Fibroblast of villous mesenchyme (primary cell): Measurements from ENCODE around the gene CLEC16A. TPM values are rescaled to one million over a fixed set of nuclear protein-coding genes. Genes with fewer than 3 reads are reported as not detected.

Experiments
- DNase-seq: peaks from one replicate; pipeline ENCODE4 v3.0.0-alpha.2; 2010; ENCODE audit warnings: low read depth
- H3K4me3 ChIP-seq: 2 replicates; pipeline ENCODE4 v1.5.1; 2011; ENCODE audit warnings: low read depth, mild to moderate bottlenecking, low read length
- total RNA-seq: library from RNA; depleted of rRNA; stranded (reverse); fragments of >200 nt; gene quantifications from 2 replicates; pipeline ENCODE4 v1.2.3, GENCODE V29; 2012
- TF ChIP-seq, protein P1 (sequence below): IDR thresholded peaks from 2 replicates; pipeline ENCODE4 v1.5.1; 2012; ENCODE audit warnings: low read depth, mild to moderate bottlenecking, low read length; ENCODE audit not compliant: insufficient read depth

The CLEC16A gene
- total RNA-seq, 1 donor, result 32.4 TPM

GRCh38 chr16:11020792-11021551 is 76.6 kb downstream of the CLEC16A start:
- no peak overlapping the region for H3K4me3 ChIP-seq
- DNase-seq, result no peak
- TF ChIP-seq, protein P1, sequence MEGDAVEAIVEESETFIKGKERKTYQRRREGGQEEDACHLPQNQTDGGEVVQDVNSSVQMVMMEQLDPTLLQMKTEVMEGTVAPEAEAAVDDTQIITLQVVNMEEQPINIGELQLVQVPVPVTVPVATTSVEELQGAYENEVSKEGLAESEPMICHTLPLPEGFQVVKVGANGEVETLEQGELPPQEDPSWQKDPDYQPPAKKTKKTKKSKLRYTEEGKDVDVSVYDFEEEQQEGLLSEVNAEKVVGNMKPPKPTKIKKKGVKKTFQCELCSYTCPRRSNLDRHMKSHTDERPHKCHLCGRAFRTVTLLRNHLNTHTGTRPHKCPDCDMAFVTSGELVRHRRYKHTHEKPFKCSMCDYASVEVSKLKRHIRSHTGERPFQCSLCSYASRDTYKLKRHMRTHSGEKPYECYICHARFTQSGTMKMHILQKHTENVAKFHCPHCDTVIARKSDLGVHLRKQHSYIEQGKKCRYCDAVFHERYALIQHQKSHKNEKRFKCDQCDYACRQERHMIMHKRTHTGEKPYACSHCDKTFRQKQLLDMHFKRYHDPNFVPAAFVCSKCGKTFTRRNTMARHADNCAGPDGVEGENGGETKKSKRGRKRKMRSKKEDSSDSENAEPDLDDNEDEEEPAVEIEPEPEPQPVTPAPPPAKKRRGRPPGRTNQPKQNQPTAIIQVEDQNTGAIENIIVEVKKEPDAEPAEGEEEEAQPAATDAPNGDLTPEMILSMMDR, result no peak

GRCh38 chr16:11022002-11022401 is 77.6 kb downstream of the CLEC16A start:
- TF ChIP-seq, protein P1, result no peak
- no peak for DNase-seq
- H3K4me3 ChIP-seq, result no peak overlapping the region

DNA sequence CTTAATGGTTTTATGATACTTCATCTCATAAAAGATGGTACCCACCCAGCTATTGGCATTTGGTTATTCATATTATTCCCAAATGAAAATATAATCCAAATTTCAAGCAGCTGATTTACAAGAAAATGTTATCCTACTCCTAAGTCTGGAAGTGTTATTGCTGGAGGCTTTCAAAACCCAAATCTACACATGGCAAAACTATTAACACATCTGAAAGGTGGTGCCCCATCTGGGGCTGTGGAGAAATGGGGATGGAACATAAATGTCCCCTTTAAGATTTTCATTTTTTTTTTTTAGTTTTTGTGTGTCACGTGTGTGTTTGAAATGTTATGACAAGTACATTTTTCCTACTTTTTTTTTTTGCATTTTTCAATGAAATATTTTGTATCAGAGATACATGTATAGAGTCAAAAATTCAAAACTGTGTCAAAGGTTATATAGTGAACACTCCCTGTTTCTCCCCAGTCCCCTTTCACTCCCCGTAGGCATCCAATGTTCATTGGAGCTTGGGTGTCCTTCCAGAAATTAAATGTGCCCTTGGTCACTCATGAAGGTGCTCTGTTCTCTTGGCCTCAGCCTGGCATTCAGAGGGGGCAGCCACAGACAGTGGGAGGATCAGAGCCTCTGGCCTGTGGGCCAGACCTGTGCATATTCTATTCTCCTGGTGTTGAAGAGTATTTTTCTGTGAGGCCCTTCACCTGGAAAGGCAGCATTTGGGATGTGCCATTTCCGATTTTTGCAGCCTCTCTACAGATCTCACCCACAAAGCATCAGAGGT is 79.1 kb downstream of the CLEC16A start:
- TF ChIP-seq, protein P1, result no peak
- no peak overlapping the region for H3K4me3 ChIP-seq

DNA sequence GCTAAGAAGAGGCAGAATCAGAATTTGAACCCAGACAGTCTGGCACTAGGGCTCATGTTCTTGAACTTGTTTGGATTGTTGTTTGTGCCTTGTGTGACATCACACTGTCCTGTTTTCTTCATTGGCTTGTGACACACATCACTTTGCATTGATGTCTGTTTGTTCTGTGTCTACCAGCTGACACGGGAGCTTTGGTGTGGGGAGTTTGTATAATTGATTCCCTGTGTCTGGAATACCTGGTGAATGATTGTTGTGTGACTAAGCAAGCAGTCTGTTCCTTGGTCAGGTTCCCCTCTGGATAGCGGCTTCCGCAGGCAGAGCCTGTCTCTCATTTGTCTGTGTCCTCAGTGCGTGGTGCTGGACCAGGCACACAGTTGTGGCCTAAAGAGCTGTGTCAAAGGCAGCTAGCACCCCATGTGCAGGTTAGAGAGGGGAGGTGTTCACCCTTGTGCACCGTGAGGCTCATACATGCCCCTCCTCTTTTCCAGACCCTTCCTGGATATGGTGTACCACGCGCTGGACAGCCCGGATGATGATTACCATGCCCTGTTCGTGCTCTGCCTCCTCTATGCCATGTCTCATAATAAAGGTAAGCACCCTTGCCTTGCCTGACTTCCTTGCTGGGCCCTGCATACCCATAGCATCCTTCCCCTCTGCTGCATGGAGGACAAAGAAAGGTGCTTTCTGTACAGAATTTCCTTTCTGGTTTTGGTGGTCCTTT is 80.1 kb downstream of the CLEC16A start:
- H3K4me3 ChIP-seq, result no peak overlapping the region
- DNase-seq, result no peak

More for the DNA sequence above, 79.1 kb downstream of the CLEC16A start:
- DNase-seq, result no peak

DNA sequence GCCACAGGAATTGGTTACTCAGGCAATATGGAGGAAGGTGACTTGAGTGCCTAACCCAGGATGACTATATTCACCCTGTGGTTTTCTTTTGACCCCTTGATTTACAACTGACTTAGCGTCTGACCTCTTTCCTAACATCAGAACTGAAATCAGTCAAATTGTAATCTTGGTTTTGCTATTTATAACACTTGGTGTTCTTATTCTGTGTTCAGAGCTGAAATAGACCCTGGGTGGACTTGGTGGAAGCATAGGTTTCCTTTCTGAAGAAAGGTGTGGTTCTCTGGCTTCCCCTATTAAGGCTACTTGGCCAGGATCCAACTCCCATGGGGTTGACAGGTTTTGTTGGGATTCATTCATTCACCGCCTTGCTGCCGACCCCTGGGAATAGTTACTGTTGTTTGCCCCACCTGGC is 80.8 kb downstream of the CLEC16A start:
- DNase-seq, result peak; percentile 67
- H3K4me3 ChIP-seq, result no peak overlapping the region
- TF ChIP-seq, protein P1, result no peak

More for the DNA sequence above, 80.1 kb downstream of the CLEC16A start:
- TF ChIP-seq, protein P1, result no peak

DNA sequence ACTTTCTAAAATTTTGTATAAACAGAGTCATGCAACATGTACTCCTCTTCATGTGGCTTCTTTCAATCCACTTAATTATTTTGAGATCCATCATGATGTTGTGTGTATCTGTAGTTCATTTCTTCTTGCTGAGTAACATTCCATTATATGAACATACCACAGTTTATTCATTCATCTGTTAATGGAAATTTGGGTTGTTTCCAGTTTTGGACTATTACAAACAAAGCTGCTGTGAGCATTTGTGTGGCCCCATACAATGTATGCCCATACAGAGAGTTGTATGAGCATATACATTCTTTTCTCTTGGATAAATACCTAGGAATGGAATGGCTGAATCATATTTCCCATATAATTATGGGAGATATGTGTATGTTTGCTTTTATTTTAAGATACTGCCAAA is 85.6 kb downstream of the CLEC16A start:
- no peak overlapping the region for H3K4me3 ChIP-seq
- TF ChIP-seq, protein P1, result no peak
- DNase-seq, result peak; percentile 35
